Nephron (organoid): ENCODE results near the gene SEMA5A.

Experiments used
- H3K27ac Mint-ChIP-seq, 3 experiments: 2 replicates each; pipeline ENCODE4 v1.8.0; 2020; ENCODE audit warnings: mixed read lengths in 3 of 3, mild to moderate bottlenecking in 2 of 3, moderate library complexity in 1 of 3
- H3K27me3 Mint-ChIP-seq: 2 replicates; pipeline ENCODE4 v1.8.0; 2021; ENCODE audit warnings: low read depth, mild to moderate bottlenecking, moderate library complexity, mixed read lengths
- H3K36me3 Mint-ChIP-seq: 2 replicates; pipeline ENCODE4 v1.8.0; 2020; ENCODE audit warnings: low read depth, mixed read lengths
- H3K4me1 Mint-ChIP-seq: 2 replicates; pipeline ENCODE4 v1.8.0; 2020; ENCODE audit warnings: mixed read lengths
- H3K4me3 Mint-ChIP-seq, 3 experiments: 2 replicates each; pipeline ENCODE4 v1.8.0; 2020; ENCODE audit warnings: mild to moderate bottlenecking in 3 of 3, mixed read lengths in 3 of 3, moderate library complexity in 2 of 3
- H3K9me3 Mint-ChIP-seq: 2 replicates; pipeline ENCODE4 v1.8.0; 2020; ENCODE audit warnings: mixed read lengths
- CTCF ChIP-seq, 3 experiments: fragments of 200-600 bp; sonication (generic); IDR thresholded peaks; one replicate each; pipeline ENCODE4 v1.5.0; 2021; ENCODE audit warnings: antibody characterized with exemption in 3 of 3; ENCODE audit not compliant: unreplicated experiment in 3 of 3

The SEMA5A gene

DNA sequence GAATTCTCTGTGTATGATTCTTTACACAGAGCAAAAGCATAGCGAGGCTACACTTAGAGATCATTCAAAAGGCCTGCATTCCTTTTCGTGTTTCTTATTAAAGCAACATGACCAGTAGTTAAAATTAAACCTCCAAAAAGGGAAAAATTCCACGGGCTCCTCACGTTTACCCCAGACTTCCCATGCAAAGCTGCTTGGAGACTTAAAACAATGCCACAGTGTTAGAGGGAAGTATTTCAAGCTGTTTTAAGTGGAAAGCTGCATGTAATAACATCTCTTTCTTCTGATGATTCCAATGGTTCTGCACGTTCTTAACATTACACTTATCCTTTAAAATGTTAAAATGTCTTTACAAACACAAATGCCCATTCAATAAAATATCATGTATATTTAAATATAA is 405.2 kb downstream of the SEMA5A start:
- TF ChIP-seq CTCF (IDR thresholded peaks at IDR 0.05; ENCODE audit: unreplicated experiment in 3 of 3), result no peak
- Mint-ChIP-seq H3K27me3 (no peaks in the 10 kb centered on the region), H3K36me3 (peaks cover 25% of the 10 kb centered on the region), H3K4me3 (no peak overlapping the region), H3K27ac (no peak overlapping the region), H3K9me3 (peaks cover 7% of the 10 kb centered on the region), H3K4me1 (no peaks in the 10 kb centered on the region)

DNA sequence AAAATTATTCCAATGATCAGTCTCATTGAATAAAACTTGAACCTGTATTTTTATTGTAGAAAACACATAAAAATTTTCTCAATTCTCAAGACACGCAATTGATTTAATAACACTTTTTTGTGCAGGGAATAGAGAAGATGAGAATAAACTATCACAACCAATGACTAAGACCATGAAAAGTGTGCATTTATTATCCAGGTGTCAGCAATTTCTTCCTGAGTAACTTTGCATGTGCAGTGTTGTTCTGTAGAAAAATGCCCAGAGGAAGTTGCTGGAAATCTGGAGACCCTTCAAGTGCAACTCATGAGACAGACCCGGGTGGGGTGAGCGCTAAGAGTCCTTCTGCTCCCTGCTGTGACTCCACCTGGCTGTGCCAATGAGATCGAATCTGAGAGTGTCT is 405.7 kb downstream of the SEMA5A start:
- peaks cover 7% of the 10 kb centered on the region for H3K9me3 Mint-ChIP-seq
- no peak overlapping the region for H3K27ac Mint-ChIP-seq
- H3K27me3 Mint-ChIP-seq, result no peaks in the 10 kb centered on the region
- no peak for TF ChIP-seq CTCF (IDR thresholded peaks at IDR 0.05; ENCODE audit: unreplicated experiment in 3 of 3)
- H3K4me3 Mint-ChIP-seq, result no peak overlapping the region
- H3K36me3 Mint-ChIP-seq, result peaks cover 28% of the 10 kb centered on the region
- H3K4me1 Mint-ChIP-seq, result no peaks in the 10 kb centered on the region

GRCh38 chr5:9139344-9139743 is 406.5 kb downstream of the SEMA5A start:
- no peak for TF ChIP-seq CTCF (IDR thresholded peaks at IDR 0.05; ENCODE audit: unreplicated experiment in 3 of 3)
- no peak overlapping the region for H3K4me3 Mint-ChIP-seq
- no peaks in the 10 kb centered on the region for H3K9me3 Mint-ChIP-seq
- no peaks in the 10 kb centered on the region for H3K27me3 Mint-ChIP-seq
- no peaks in the 10 kb centered on the region for H3K4me1 Mint-ChIP-seq
- no peak overlapping the region for H3K27ac Mint-ChIP-seq
- peaks cover 24% of the 10 kb centered on the region for H3K36me3 Mint-ChIP-seq

- no peak for TF ChIP-seq CTCF (IDR thresholded peaks at IDR 0.05; ENCODE audit: unreplicated experiment in 3 of 3)
- no peak overlapping the region for H3K4me3 Mint-ChIP-seq
These were observed 417.7 kb downstream of the SEMA5A start for GRCh38 chr5:9128136-9128535.

GRCh38 chr5:9126490-9126889 is 419.4 kb downstream of the SEMA5A start:
- H3K36me3 Mint-ChIP-seq, result peaks cover 11% of the 10 kb centered on the region
- no peak for TF ChIP-seq CTCF (IDR thresholded peaks at IDR 0.05; ENCODE audit: unreplicated experiment in 3 of 3)
- H3K27me3 Mint-ChIP-seq, result no peaks in the 10 kb centered on the region
- peaks cover 2% of the 10 kb centered on the region for H3K9me3 Mint-ChIP-seq
- H3K27ac Mint-ChIP-seq, result no peak overlapping the region
- no peaks in the 10 kb centered on the region for H3K4me1 Mint-ChIP-seq
- no peak overlapping the region for H3K4me3 Mint-ChIP-seq

More at GRCh38 chr5:9128136-9128535, 417.7 kb downstream of the SEMA5A start:
- no peaks in the 10 kb centered on the region for H3K4me1 Mint-ChIP-seq
- H3K9me3 Mint-ChIP-seq, result peaks cover 2% of the 10 kb centered on the region
- H3K27me3 Mint-ChIP-seq, result no peaks in the 10 kb centered on the region
- H3K27ac Mint-ChIP-seq, result no peak overlapping the region
- peaks cover 11% of the 10 kb centered on the region for H3K36me3 Mint-ChIP-seq

- Mint-ChIP-seq H3K9me3 (no peaks in the 10 kb centered on the region), H3K4me3 (no peak overlapping the region), H3K36me3 (peaks cover 8% of the 10 kb centered on the region), H3K27ac (no peak overlapping the region), H3K4me1 (no peaks in the 10 kb centered on the region), H3K27me3 (no peaks in the 10 kb centered on the region)
- no peak for TF ChIP-seq CTCF (IDR thresholded peaks at IDR 0.05; ENCODE audit: unreplicated experiment in 3 of 3)
These were observed 420.0 kb downstream of the SEMA5A start for GRCh38 chr5:9125852-9126251.
